K562 treated with DMSO at 1 percent for 24 hours (cell line): ENCODE results near the gene PREX1. TPM values are rescaled to one million over a fixed set of nuclear protein-coding genes. Genes with fewer than 3 reads are reported as not detected.

Experiments
- total RNA-seq: library from RNA; unstranded; fragments of 300-600 nt; gene quantifications from 2 replicates; pipeline ENCODE4 v1.2.3, GENCODE V29; 2022; ENCODE audit warnings: low read depth; ENCODE audit not compliant: insufficient read depth

PREX1 gene
- 23.2 and 26.1 TPM in 2 replicates for total RNA-seq

DNA sequence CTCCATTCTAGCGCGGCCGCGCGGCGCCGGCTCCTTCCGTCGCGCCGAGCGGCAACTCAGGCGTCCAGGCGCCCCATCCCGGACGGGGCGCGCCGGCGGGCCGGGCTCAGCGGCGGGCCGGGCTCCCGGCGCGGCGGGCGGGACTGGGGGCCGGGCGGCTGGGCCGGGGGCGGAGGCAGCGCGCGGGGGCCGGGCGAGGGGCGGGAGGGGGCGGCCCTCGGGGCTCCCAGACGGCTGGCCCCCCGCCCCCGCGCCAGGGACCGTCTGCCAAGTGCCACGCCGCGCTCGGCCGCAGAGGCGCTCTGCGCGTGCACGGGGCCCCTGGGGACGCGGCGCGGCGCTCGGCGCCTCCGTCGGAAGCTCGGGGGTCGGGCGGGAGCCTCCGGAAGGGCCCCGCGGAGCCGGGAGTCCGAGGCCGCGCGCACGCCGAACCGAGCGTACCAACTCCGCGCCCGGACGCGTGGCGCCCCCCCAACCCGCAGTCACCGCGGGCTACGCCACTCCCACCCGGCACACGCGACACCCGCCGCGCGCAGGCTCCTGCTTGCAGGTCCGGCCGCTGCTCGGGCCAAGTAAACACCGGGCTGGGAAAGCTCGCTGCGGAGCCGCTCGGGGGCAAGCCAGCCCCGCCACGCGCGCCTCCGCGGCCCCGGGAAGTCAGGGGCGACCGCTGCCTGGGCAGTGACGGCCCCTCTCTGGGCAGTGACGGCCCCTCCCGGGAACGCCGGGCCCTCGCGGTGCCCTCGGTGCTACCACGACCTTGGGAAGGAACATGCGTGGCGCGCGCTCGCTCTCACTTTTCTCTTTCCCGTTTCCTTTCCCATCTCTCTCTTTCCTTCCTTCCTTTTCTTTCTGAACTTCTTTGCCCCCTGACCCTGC lies at the start of gene PREX1:
Gene PREX1 (minus strand): TSS at position 145 of the 879 bp plus-strand sequence. CDS start 139 bp downstream, at position 6.

Other genes starting within 250 kb of the PREX1 start
- gene ARFGEF2, start 93.7 kb upstream of the PREX1 start, total RNA-seq, result 9.6 and 11.0 TPM in 2 replicates
- 62.9 and 77.1 TPM in 2 replicates for gene CSE1L, start 218.3 kb upstream of the PREX1 start, total RNA-seq